GM21786 (cell line): Measurements from ENCODE around the gene CLTRN.
"Not testable (repeated sequence)": the region's sequence is repeated elsewhere in the genome, so short reads cannot be mapped to it uniquely, and the experiment has no call there.

Experiments used
- ATAC-seq: cut with Tn5 transposase; IDR thresholded peaks from one replicate; pipeline ENCODE4 v1.9.1; 2021; ENCODE audit not compliant: unreplicated experiment

CLTRN gene

GRCh38 chrX:15653961-15654360 is 10.6 kb downstream of the CLTRN start:
- no peak for ATAC-seq

GRCh38 chrX:15647510-15647909 is 17.1 kb downstream of the CLTRN start:
- ATAC-seq = not testable (repeated sequence)

- ATAC-seq = no peak
Measured at GRCh38 chrX:15646543-15646942, 18.1 kb downstream of the CLTRN start.

GRCh38 chrX:15646031-15646430 is 18.6 kb downstream of the CLTRN start:
- no peak for ATAC-seq

- ATAC-seq = no peak
Measured at GRCh38 chrX:15645266-15645665, 19.3 kb downstream of the CLTRN start.

- ATAC-seq = no peak
Measured at GRCh38 chrX:15644560-15644872, 20.1 kb downstream of the CLTRN start.

GRCh38 chrX:15643786-15644559 is 20.6 kb downstream of the CLTRN start:
- ATAC-seq = no peak

GRCh38 chrX:15631637-15632036 is 33.0 kb downstream of the CLTRN start:
- no peak for ATAC-seq

- ATAC-seq = no peak
Measured at GRCh38 chrX:15623054-15623453, 41.6 kb downstream of the CLTRN start.

GRCh38 chrX:15619053-15619755 is 45.4 kb downstream of the CLTRN start:
- no peak for ATAC-seq

GRCh38 chrX:15617111-15617510 is 47.5 kb downstream of the CLTRN start:
- ATAC-seq = no peak

GRCh38 chrX:15616531-15616930 is 48.1 kb downstream of the CLTRN start:
- ATAC-seq = no peak

GRCh38 chrX:15607067-15607466 is 57.5 kb downstream of the CLTRN start:
- ATAC-seq = no peak

- no peak for ATAC-seq
Measured at GRCh38 chrX:15606136-15606535, 58.5 kb downstream of the CLTRN start.

GRCh38 chrX:15605226-15605625 is 59.4 kb downstream of the CLTRN start:
- ATAC-seq = no peak

GRCh38 chrX:15602761-15603160 is 61.8 kb downstream of the CLTRN start:
- no peak for ATAC-seq

- no peak for ATAC-seq
Measured at GRCh38 chrX:15601932-15602331, 62.7 kb downstream of the CLTRN start.

- no peak for ATAC-seq
Measured at GRCh38 chrX:15600745-15601144, 63.9 kb downstream of the CLTRN start, which contains the start of gene ACE2. TSS of gene ACE2 (minus strand) at chrX:15600960. CDS start at chrX:15600911, 49 bp downstream.

- ATAC-seq = no peak
Measured at GRCh38 chrX:15600049-15600448, 64.6 kb downstream of the CLTRN start.

GRCh38 chrX:15599461-15599860 is 65.1 kb downstream of the CLTRN start:
- ATAC-seq = no peak

GRCh38 chrX:15598026-15598425 is 66.6 kb downstream of the CLTRN start:
- no peak for ATAC-seq

- no peak for ATAC-seq
Measured at GRCh38 chrX:15594371-15594770, 70.2 kb downstream of the CLTRN start.
